Astrocyte (in vitro differentiated cells and primary cell): ENCODE results near the gene PRR29. TPM values are rescaled to one million over a fixed set of nuclear protein-coding genes. Genes with fewer than 3 reads are reported as not detected.

Source experiments
- DNase-seq: peaks from one replicate; pipeline ENCODE4 v3.0.0-alpha.2; 2010; ENCODE audit warnings: low read depth
- FAIRE-seq: peaks from 2 replicates; lab custom pipeline; 2011; peaks lifted over from hg19 to GRCh38; lab: Jason Lieb, UNC
- H2AFZ ChIP-seq: 2 replicates; pipeline ENCODE4 v1.6.0; 2012; ENCODE audit warnings: low read depth, low read length, inconsistent platforms
- H3K27ac ChIP-seq: 2 replicates; pipeline ENCODE4 v1.5.1; 2011; ENCODE audit warnings: low read depth, low read length, inconsistent platforms
- H3K27me3 ChIP-seq: 2 replicates; pipeline ENCODE4 v1.6.0; 2011; ENCODE audit warnings: low read length, inconsistent platforms; ENCODE audit not compliant: insufficient read depth
- H3K36me3 ChIP-seq: 2 replicates; pipeline ENCODE4 v1.5.1; 2011; ENCODE audit warnings: low read length, inconsistent platforms; ENCODE audit not compliant: insufficient read depth
- H3K4me1 ChIP-seq: 2 replicates; pipeline ENCODE4 v1.5.1; 2011; ENCODE audit warnings: low read length, inconsistent platforms; ENCODE audit not compliant: insufficient read depth
- H3K4me2 ChIP-seq: 2 replicates; pipeline ENCODE4 v1.6.0; 2012; ENCODE audit warnings: low read length, inconsistent platforms
- H3K4me3 ChIP-seq: 2 replicates; pipeline ENCODE4 v1.5.1; 2011; ENCODE audit warnings: low read depth, mild to moderate bottlenecking, low read length, inconsistent platforms; ENCODE audit not compliant: insufficient read depth
- H3K79me2 ChIP-seq: 2 replicates; pipeline ENCODE4 v1.6.0; 2012; ENCODE audit warnings: mild to moderate bottlenecking, low read length, inconsistent platforms; ENCODE audit not compliant: insufficient read depth
- H3K9ac ChIP-seq: 2 replicates; pipeline ENCODE4 v1.6.0; 2012; ENCODE audit warnings: mild to moderate bottlenecking, low read length, inconsistent platforms
- H3K9me3 ChIP-seq: 2 replicates; pipeline ENCODE4 v1.5.1; 2012; ENCODE audit warnings: low read depth, mild to moderate bottlenecking, low read length, inconsistent platforms; ENCODE audit not compliant: insufficient read depth
- H4K20me1 ChIP-seq: 2 replicates; pipeline ENCODE4 v1.6.0; 2012; ENCODE audit warnings: low read length, inconsistent platforms; ENCODE audit not compliant: insufficient read depth
- H3K27ac Mint-ChIP-seq: one replicate; pipeline ENCODE4 v1.8.0; 2021; ENCODE audit warnings: mild to moderate bottlenecking, mixed read lengths; ENCODE audit not compliant: unreplicated experiment
- H3K27me3 Mint-ChIP-seq: one replicate; pipeline ENCODE4 v1.8.0; 2021; ENCODE audit warnings: low read depth, mixed read lengths; ENCODE audit not compliant: unreplicated experiment
- H3K36me3 Mint-ChIP-seq: one replicate; pipeline ENCODE4 v1.8.0; 2021; ENCODE audit warnings: low read depth, mixed read lengths; ENCODE audit not compliant: unreplicated experiment
- H3K4me1 Mint-ChIP-seq: one replicate; pipeline ENCODE4 v1.8.0; 2021; ENCODE audit warnings: low read depth, mixed read lengths; ENCODE audit not compliant: unreplicated experiment
- H3K4me3 Mint-ChIP-seq: one replicate; pipeline ENCODE4 v1.8.0; 2021; ENCODE audit warnings: mild to moderate bottlenecking, moderate library complexity, mixed read lengths; ENCODE audit not compliant: unreplicated experiment
- H3K9me3 Mint-ChIP-seq: one replicate; pipeline ENCODE4 v1.8.0; 2021; ENCODE audit warnings: mild to moderate bottlenecking, mixed read lengths; ENCODE audit not compliant: unreplicated experiment
- CTCF ChIP-seq: IDR thresholded peaks from 2 replicates; pipeline ENCODE4 v1.5.1; 2011; ENCODE audit warnings: low read depth, mild to moderate bottlenecking, inconsistent platforms, low read length, moderate library complexity; ENCODE audit not compliant: insufficient read depth
- EZH2 ChIP-seq: IDR thresholded peaks from 2 replicates; pipeline ENCODE4 v1.6.1; 2012; ENCODE audit warnings: mild to moderate bottlenecking, low read length, inconsistent platforms; ENCODE audit not compliant: insufficient read depth
- total RNA-seq: library from RNA; stranded (reverse); gene quantifications from 2 replicates; pipeline ENCODE4 v1.2.1, GENCODE V29; 2021

Gene PRR29
- total RNA-seq, 1 donor from 2014 or later: 0.54 TPM

- no peak overlapping the region for H3K27ac Mint-ChIP-seq
Observed at GRCh38 chr17:63987221-63988126, 10.7 kb upstream of the PRR29 start.

GRCh38 chr17:63988127-63988478, 10.0 kb upstream of the PRR29 start:
- Histone ChIP-seq H3K36me3 (no peaks in the 10 kb centered on the region), H3K9me3 (no peaks in the 10 kb centered on the region), H4K20me1 (no peaks in the 10 kb centered on the region), H3K4me2 (no peak overlapping the region), H2AFZ (no peak overlapping the region), H3K79me2 (no peaks in the 10 kb centered on the region), H3K4me1 (peaks cover 6% of the 10 kb centered on the region), H3K27ac (no peak overlapping the region), H3K4me3 (no peak overlapping the region), H3K27me3 (peaks cover 10% of the 10 kb centered on the region), H3K9ac (no peak overlapping the region)
- TF ChIP-seq EZH2: no peak
- no peak for TF ChIP-seq CTCF
- Mint-ChIP-seq H3K27ac (no peak overlapping the region), H3K4me3 (no peak overlapping the region), H3K36me3 (no peaks in the 10 kb centered on the region), H3K27me3 (peaks cover 28% of the 10 kb centered on the region), H3K4me1 (no peaks in the 10 kb centered on the region), H3K9me3 (no peaks in the 10 kb centered on the region)
- no peak for FAIRE-seq
- no peak for DNase-seq

More at GRCh38 chr17:63987221-63988126, 10.7 kb upstream of the PRR29 start:
- no peak overlapping the region for H3K4me2 ChIP-seq
- no peaks in the 10 kb centered on the region for H3K9me3 Mint-ChIP-seq
- no peaks in the 10 kb centered on the region for H3K79me2 ChIP-seq
- FAIRE-seq (no peak), DNase-seq (no peak)
- H3K36me3 ChIP-seq: no peaks in the 10 kb centered on the region
- H3K4me1 Mint-ChIP-seq: no peaks in the 10 kb centered on the region
- H2AFZ ChIP-seq: no peak overlapping the region
- H3K36me3 Mint-ChIP-seq: no peaks in the 10 kb centered on the region
- H3K4me1 ChIP-seq: peaks cover 6% of the 10 kb centered on the region
- no peak overlapping the region for H3K4me3 ChIP-seq
- no peak overlapping the region for H3K27ac ChIP-seq
- no peak overlapping the region for H3K9ac ChIP-seq
- H3K27me3 ChIP-seq: peaks cover 7% of the 10 kb centered on the region
- H4K20me1 ChIP-seq: no peaks in the 10 kb centered on the region
- no peaks in the 10 kb centered on the region for H3K9me3 ChIP-seq
- peaks cover 25% of the 10 kb centered on the region for H3K27me3 Mint-ChIP-seq
- TF ChIP-seq CTCF (no peak), EZH2 (no peak)
- no peak overlapping the region for H3K4me3 Mint-ChIP-seq
